ENCODE results near the gene P4HTM. TPM values are rescaled to one million over a fixed set of nuclear protein-coding genes. Genes with fewer than 3 reads are reported as not detected.

Gene P4HTM
- total RNA-seq, 1 donor from 2014 or later: 53.0 TPM

GRCh38 chr3:49025005-49025792 lies 35.2 kb downstream of the P4HTM start:
- no peak for DNase-seq (ENCODE audit: low spot score)

DNA sequence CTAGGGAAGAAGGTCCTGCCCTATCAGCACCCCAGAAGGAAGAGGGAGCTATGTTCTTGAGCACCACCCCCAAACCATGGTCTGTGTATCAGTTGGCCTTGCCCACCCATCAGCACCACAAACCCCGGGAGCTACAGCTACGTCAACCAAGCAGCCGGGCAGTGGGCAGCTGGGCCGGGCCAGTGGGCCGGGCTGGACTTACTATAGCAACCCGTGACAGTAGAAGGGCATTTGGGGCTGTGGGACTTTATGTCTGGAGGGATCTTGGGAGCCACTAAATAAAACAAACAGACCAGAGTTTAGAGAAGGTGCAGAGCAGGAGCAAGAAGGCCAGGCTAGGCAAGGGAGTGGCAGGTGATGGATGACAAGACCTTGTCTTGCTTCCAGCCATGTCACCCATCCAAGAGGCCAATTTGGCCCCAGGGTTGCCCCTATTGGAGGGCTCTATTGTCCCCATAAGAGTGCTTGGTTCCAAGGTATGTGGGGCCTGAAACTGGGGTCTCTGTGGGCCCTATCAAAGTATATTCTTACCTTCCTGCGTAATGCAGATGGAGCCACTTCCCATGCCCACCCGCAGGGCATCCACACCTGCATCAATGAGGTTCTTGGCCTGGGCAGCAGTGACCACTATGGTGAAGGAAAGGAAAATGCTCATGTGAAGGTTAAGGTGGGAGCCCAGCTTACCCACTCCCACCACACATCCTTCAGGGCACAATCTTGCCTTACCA lies 35.9 kb downstream of the P4HTM start:
- DNase-seq (ENCODE audit: low spot score): no peak

DNA sequence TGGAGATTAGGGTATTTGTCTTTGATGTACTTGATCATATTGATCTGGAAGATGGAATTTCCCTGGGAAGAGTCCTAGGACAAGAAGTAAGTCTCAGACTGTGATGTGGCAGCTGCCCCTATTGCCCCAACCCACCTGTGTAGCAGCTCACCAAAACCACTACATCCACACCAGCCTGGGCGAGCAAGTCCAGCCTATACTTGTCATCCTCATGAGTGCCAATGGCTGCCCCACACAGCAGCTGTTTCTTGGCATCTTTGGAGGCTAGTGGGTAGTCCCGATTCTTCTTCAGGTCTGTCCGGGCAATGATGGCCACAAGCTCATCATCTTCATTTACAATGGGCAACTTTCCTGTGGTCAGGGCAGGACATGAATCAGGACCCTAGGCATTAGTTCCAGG lies 36.5 kb downstream of the P4HTM start:
- no peak for DNase-seq (ENCODE audit: low spot score)

GRCh38 chr3:49027634-49028033 lies 37.6 kb downstream of the P4HTM start:
- DNase-seq (ENCODE audit: low spot score): no peak

DNA sequence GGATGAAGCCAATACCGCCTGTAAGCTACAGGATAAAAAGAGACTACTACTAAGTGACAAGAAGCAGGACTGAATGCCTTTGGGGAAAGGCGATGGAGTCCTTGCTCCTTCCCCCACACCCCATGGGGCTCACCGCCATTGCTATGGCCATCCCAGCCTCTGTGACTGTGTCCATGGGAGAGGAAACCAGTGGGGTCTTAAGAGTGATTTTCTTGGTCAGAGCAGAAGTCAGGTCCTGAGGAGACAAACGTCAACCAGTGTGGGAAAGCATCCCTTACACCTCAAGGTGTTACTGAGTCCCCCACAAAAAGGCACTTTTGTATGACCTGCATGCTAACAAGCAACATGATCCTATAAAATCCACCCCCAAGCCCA lies 38.2 kb downstream of the P4HTM start:
- DNase-seq (ENCODE audit: low spot score): no peak

DNA sequence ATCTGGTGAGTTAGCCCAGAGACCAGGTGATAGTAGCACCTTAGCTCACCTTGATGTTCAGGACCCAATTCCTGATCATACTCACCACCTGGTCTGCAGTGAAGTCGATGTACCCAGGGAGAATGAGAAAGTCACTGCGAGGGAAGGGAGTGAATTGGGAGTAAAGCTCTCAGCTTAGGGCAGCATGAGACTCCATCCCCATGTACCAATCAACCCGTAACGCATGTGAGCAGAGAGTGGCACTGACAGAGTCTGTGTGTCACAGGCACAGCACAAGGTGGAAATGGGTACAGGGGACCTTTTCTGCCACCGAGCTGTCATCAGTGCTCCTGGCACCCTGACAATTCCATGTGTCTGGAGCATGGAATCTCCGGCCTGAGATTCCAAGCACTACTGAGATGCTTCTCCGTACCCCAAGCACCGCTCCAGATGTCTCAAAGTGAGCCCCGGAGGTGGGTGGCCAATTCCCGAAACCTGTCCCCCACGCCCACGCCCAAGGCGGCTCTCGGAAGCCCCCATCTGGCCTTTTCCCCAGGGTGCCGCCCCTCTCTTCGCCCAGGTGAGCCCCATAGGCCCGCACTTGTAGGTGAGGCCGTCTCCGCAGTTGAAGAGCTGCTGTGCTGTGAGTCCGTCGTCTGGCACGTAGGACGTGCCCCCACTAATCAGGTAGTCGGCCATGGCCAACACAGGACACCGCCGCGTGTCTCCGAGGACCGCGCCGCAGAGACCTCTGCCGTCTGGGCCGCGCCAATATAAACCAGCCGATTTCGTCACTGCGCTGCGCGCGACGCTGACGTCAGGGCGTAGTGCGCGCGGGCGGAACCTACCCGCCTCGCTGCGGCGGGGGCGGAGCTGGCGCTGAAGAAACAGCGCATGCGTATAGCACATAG lies 38.9 kb downstream of the P4HTM start, which contains the start of gene IMPDH2:
TSS of gene IMPDH2 (minus strand) at position 726 of the 890 bp plus-strand sequence. CDS start at position 678, 48 bp downstream.
- DNase-seq (ENCODE audit: low spot score): peak; percentile 96

DNA sequence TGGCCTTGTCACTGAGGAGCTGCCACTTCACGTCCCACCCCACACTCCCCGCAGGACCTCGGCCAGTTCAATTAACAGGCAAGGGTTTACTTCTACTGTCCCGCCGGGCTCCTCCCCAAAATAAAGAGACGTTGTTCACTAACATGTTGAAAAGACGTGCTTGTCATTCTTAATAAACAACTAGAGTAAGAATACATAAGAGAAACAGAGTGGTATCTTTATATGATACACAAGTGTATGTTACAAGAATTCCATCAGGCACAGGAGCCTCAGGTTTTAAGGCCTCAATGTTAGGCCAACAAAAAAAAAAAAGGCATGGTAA lies 39.5 kb downstream of the P4HTM start:
- no peak for DNase-seq (ENCODE audit: low spot score)

GRCh38 chr3:49030321-49030720 lies 40.3 kb downstream of the P4HTM start:
- DNase-seq (ENCODE audit: low spot score): no peak

DNA sequence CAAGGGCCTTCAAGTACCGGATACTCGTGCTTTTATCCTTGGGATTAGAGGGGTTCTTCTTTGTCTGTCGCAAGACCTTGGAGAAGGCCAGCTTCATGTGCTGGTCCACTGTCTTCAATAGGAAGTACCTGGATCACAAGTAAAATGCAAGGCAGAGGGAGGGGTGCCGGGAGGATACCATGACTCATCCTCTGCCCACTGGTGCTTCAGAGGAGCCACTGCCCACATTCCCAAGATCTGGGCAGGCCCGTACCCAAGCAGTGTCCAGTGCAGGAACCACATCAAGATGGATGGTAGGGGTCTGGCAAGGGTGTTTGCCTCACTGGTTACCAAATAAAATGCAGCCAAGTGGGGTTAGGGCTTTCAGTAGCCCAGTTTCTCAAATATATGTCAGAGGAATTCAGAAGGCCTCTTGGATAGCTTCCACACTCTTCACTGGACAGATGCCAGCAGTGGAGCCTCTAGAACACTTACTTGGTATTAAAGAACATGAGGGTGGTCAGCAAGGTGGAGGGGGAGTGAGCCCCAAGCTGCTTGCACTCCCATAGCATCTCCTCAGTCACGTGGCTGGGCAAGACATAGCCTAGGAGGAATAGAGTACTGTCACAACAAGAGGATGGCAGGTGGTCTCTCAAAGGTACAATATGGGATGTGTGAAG lies 42.7 kb downstream of the P4HTM start:
- DNase-seq (ENCODE audit: low spot score): no peak

DNA sequence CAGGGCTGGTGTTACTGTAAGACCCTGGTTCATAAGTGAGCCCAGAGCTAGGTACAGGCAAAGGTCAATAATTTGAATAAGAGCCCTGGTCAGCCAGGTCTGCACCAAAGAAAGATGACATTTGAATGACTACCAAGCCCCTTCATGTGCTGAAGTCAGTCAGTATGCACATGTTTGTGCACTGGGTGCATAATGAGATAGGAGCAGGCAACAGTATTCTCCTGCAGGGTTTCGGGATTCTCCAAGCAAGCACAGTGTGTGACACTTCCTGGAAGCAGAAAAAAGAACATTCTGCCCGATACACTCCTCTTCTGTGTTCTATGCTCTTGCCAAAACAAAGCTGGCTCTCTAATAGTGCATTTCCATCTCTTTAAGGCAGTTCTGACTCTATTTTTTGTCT lies 44.6 kb downstream of the P4HTM start:
- DNase-seq (ENCODE audit: low spot score): no peak

DNA sequence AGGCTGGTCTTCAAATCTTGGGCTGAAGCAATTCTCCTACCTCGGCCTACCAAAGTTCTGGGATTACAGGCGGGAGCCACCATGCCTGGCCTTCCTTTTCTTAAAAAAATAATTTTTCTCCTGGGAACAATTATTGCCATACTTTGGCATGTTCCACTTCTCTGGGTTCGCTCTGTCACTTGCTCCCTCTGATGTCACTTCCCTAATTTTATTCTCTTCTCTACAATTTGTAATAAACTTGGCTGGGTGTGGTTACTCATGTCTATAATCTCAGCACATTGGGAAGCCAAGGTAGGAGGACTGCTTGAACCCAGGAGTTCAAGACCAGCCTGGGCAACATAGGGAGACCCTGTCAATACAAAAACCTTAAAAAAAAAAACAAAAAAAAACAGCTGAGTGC lies 45.2 kb downstream of the P4HTM start:
- DNase-seq (ENCODE audit: low spot score): no peak

GRCh38 chr3:49053543-49053942 lies 63.5 kb downstream of the P4HTM start:
- DNase-seq (ENCODE audit: low spot score): no peak

DNA sequence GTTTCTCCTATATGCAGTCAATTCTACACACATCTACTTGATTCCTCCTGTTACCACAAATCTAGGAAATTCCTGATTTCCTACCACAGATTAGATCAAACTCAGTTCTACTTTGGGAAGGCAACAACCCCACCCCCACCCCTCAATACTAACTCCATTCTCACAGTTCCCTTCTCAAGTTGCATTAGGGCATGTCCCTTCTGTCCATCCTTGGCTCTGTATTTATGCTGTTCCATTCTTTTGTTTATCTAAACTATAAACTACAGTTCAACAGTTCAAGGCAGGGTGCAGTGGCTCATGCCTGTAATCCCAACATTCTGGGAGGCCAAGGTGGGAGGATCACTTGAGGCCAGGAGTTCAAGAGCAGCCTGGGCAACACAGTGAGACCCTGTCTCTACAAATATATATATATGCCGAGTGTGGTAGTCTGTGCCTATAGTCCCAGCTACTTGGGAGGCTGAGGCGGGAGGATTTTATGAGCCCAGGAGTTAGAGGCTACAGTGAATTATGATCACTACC lies 64.4 kb downstream of the P4HTM start:
- DNase-seq (ENCODE audit: low spot score): no peak

Other genes with a start within 250 kb of the P4HTM start
- 24.3 TPM for gene PRKAR2A, start 142.4 kb upstream of the P4HTM start, total RNA-seq (ENCODE audit: insufficient read depth, low replicate concordance)
- gene SLC25A20, start 91.4 kb upstream of the P4HTM start, total RNA-seq (ENCODE audit: insufficient read depth, low replicate concordance): 7.2 TPM
- gene ARIH2, start 71.4 kb upstream of the P4HTM start, total RNA-seq (ENCODE audit: insufficient read depth, low replicate concordance): 115 TPM
- 31.3 TPM for gene WDR6, start 17.1 kb downstream of the P4HTM start, total RNA-seq (ENCODE audit: insufficient read depth, low replicate concordance)
- gene DALRD3, start 28.3 kb downstream of the P4HTM start, total RNA-seq (ENCODE audit: insufficient read depth, low replicate concordance): 15.2 TPM
- 28.2 TPM for gene NDUFAF3, start 31.9 kb downstream of the P4HTM start, total RNA-seq (ENCODE audit: insufficient read depth, low replicate concordance)
- 181 TPM for gene IMPDH2, start 39.2 kb downstream of the P4HTM start, total RNA-seq (ENCODE audit: insufficient read depth, low replicate concordance)
- 49.4 TPM for gene QRICH1, start 103.8 kb downstream of the P4HTM start, total RNA-seq (ENCODE audit: insufficient read depth, low replicate concordance)
- 283 TPM for gene QARS1, start 114.5 kb downstream of the P4HTM start, total RNA-seq (ENCODE audit: insufficient read depth, low replicate concordance)
- 48.9 TPM for gene USP19, start 130.6 kb downstream of the P4HTM start, total RNA-seq (ENCODE audit: insufficient read depth, low replicate concordance)
- 753 TPM for gene LAMB2, start 142.8 kb downstream of the P4HTM start, total RNA-seq (ENCODE audit: insufficient read depth, low replicate concordance)
- 7.0 TPM for gene CCDC71, start 176.1 kb downstream of the P4HTM start, total RNA-seq (ENCODE audit: insufficient read depth, low replicate concordance)
- gene KLHDC8B, start 181.4 kb downstream of the P4HTM start, total RNA-seq (ENCODE audit: insufficient read depth, low replicate concordance): 30.8 TPM